ENCODE measurements around the gene TSHZ2. TPM values are rescaled to one million over a fixed set of nuclear protein-coding genes. Genes with fewer than 3 reads are reported as not detected.
"Not testable (repeated sequence)": the region's sequence is repeated elsewhere in the genome, so short reads cannot be mapped to it uniquely, and the experiment has no call there.

Gene TSHZ2
- polyA plus RNA-seq, 4 donors = 11.0 to 14.5 (median 14.3) TPM

DNA sequence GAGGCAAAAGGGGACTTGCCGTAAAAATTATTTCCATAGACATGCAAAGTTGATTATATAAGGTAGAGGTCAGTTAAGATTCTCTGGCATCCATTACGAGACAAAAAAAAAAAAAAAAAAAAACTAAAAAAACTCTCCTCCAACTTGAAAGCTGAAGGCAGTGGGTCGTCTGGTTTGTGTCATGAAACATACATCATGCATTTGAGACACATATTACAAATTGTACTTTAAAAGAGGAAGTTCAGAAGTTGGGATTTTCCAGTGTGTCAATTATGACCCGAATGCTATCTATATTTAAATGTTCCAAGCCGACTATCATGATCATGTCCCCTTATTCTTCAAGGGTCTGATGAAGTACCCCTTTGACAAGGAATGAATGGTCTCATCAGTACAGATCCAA lies 496.4 kb downstream of the TSHZ2 start:
- DNase-seq (ENCODE audit: low read depth in 4 of 4, low spot score in 2 of 4) = no peak

DNA sequence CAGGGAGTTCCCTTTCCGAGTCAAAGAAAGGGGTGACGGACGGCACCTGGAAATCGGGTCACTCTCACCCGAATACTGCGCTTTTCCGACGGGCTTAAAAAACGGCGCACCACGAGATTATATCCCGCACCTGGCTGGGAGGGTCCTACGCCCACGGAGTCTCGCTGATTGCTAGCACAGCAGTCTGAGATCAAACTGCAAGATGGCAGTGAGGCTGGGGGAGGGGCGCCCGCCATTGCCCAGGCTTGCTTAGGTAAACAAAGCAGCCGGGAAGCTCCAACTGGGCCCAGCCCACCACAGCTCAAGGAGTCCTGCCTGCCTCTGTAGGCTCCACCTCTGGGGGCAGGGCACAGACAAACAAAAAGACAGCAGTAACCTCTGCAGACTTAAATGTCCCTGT lies 500.7 kb downstream of the TSHZ2 start:
- DNase-seq (ENCODE audit: low read depth in 4 of 4, low spot score in 2 of 4) = not testable (repeated sequence)

GRCh38 chr20:53480913-53481312 lies 508.8 kb downstream of the TSHZ2 start:
- no peak for DNase-seq (ENCODE audit: low read depth in 4 of 4, low spot score in 2 of 4)

GRCh38 chr20:53487461-53488200 lies 515.5 kb downstream of the TSHZ2 start:
- no peak for DNase-seq (ENCODE audit: low read depth in 4 of 4, low spot score in 2 of 4)

- DNase-seq (ENCODE audit: low read depth in 4 of 4, low spot score in 2 of 4) = no peak
Measured at GRCh38 chr20:53488775-53489272, 516.7 kb downstream of the TSHZ2 start.

DNA sequence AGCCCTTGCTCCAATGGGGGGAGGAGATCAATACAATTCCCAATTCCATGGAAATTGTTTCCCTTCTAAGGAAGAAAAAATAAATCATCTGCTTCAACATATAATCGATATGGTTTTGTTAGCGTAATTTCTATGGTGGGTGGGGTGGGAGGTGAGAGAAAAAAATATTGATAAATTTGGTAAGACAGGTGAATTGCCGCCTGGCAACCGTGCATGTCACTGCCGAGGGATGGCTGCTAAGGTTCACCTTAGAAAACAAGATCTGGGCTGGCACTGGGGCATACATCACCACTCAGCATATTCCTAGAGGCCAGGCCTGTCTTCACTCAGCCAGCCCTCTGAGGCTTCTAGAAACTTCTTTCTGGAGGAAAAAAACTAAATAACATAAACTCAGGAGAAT lies 517.4 kb downstream of the TSHZ2 start:
- DNase-seq (ENCODE audit: low read depth in 4 of 4, low spot score in 2 of 4) = no peak

GRCh38 chr20:53490620-53491019 lies 518.5 kb downstream of the TSHZ2 start:
- DNase-seq (ENCODE audit: low read depth in 4 of 4, low spot score in 2 of 4) = no peak

GRCh38 chr20:53491462-53491861 lies 519.3 kb downstream of the TSHZ2 start:
- no peak for DNase-seq (ENCODE audit: low read depth in 4 of 4, low spot score in 2 of 4)

DNA sequence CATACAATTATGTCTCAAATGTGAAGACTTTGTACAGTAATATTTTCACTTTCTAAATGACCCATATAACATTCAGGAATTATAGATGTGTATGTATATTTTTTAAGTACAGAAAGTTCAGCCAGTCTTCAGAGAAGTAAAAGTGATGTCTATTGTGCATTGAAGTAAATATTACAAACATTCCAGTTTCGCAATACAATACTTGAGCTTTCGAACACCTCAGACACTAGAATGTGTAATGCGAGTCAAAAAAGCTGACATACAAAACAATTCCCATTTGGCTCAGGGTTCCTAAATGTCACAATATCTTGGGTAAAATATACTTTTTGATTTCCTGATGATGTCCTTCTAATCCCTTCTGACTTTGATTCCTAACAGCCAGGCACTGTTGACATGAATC lies 520.1 kb downstream of the TSHZ2 start:
- DNase-seq (ENCODE audit: low read depth in 4 of 4, low spot score in 2 of 4) = no peak

DNA sequence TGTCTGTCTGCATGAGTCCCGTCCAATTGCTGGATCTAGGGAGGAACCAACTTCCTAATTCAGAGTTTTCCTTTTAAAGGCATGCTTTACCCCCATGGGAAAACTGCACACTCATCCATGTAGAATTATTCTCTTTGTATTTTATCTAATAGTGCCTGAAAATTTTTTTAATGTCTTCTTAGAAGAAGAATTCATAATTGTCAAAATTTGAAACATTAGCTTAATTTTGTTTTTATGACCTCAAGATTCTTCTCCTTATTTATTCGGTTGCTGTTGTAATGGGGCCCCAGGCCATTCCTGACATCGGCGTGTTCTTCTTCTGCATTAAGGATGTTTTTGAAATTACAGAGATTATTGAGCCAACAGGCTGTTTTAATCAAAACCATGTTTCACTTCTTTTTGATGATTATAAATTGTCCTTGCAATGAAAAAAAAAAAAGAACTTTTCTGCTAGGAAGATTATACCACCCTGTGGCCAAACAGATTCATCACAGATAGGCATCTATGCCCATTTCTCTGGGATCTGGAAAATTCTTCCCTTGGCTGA lies 521.2 kb downstream of the TSHZ2 start:
- DNase-seq (ENCODE audit: low read depth in 4 of 4, low spot score in 2 of 4) = no peak

- DNase-seq (ENCODE audit: low read depth in 4 of 4, low spot score in 2 of 4) = no peak
Measured at GRCh38 chr20:53494753-53495152, 522.6 kb downstream of the TSHZ2 start.

DNA sequence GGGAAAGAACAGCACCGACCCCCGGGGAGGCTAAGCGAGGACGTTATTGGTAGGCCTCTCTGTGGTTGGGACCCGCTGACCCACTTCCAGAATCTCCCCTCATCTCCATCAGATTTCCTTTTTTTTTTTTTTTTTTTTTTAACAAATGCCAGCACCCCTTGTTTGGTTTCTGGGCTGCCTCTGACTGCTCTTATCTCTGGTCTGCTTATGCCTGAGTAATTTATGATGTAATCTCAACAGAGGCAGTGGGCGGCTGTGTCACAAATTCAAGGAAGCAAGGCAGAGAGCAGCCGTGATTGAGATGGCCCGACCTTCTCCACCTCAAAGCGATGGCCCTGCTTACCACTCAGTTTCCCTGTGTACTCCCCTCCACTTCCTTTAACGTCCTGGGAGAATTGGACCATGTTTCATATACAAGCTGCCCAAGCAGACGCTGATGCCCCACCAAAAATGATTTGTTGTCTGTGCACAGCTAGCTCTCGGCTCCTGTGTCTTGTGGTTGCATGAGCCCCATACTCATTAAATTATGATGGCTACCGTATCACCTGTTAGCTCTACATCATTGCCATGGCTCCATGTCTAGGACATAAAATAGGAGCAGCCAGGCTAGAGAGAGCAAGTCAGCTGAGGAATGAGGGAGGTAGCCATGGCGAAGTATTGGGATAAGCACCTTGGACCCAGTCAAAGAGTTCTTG lies 523.4 kb downstream of the TSHZ2 start:
- DNase-seq (ENCODE audit: low read depth in 4 of 4, low spot score in 2 of 4) = no peak

GRCh38 chr20:53497246-53497645 lies 525.1 kb downstream of the TSHZ2 start:
- no peak for DNase-seq (ENCODE audit: low read depth in 4 of 4, low spot score in 2 of 4)

DNA sequence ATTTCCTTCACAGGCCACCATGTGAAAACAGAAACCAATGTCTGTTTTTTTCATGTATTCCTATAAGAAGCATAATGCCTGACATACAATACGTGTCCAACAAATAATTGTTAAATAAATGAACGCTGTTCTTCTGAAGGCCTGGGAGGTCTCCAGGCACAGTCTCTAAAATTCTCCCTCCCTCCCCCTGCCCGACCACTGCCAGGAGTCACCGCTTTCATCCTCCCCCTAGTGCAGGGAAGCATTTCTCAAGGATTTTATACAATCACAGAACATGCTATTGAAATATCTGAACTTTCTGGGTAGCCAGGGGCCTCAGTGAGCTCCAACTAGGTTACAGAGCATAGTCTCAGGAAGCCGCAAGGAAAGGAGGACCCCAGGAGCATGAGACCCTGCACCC lies 526.2 kb downstream of the TSHZ2 start:
- no peak for DNase-seq (ENCODE audit: low read depth in 4 of 4, low spot score in 2 of 4)

DNA sequence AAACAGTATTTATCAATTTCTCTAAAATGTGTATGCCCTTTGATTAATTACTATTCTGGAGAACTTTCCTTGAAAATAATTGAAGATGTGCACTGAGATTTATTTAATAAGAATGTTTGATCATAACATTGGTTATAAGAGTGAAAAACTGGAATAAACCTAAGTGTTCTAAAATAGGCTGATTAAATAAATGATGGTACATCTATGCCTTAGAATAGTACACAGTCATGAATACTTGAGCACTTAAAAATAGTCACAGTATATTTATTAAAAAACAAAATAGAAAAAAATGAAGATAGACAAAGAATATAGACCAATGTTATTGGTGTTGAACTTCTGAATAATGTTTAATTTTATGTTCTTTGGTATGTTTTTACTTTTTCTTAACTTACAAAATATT lies 528.5 kb downstream of the TSHZ2 start:
- DNase-seq (ENCODE audit: low read depth in 4 of 4, low spot score in 2 of 4) = no peak

GRCh38 chr20:53502820-53503219 lies 530.7 kb downstream of the TSHZ2 start:
- DNase-seq (ENCODE audit: low read depth in 4 of 4, low spot score in 2 of 4) = no peak

GRCh38 chr20:53503517-53503919 lies 531.4 kb downstream of the TSHZ2 start:
- no peak for DNase-seq (ENCODE audit: low read depth in 4 of 4, low spot score in 2 of 4)

GRCh38 chr20:53504106-53504505 lies 531.9 kb downstream of the TSHZ2 start:
- not testable (repeated sequence) for DNase-seq (ENCODE audit: low read depth in 4 of 4, low spot score in 2 of 4)

GRCh38 chr20:53510262-53510661 lies 538.1 kb downstream of the TSHZ2 start:
- no peak for DNase-seq (ENCODE audit: low read depth in 4 of 4, low spot score in 2 of 4)

DNA sequence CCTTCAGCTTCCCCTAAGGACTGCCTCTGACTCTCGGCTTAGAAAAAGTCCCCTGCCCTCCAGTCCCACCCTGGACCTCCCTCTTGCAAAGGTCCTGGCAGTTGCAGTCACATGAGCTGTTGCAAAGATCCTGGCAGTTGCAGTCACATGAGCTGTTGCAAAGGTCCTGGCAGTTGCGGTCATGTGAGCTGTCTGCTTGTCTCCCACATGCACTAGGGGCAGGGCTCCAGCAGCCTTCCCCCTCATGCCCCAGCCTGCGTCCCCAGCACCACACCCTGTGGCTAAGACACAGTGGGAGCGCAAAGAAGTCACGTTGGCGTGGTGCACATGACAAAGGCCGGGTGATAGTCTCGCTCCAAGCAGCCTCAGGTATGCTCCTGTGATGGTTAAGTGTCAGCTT lies 538.5 kb downstream of the TSHZ2 start:
- no peak for DNase-seq (ENCODE audit: low read depth in 4 of 4, low spot score in 2 of 4)

- no peak for DNase-seq (ENCODE audit: low read depth in 4 of 4, low spot score in 2 of 4)
Measured at GRCh38 chr20:53512076-53512475, 539.9 kb downstream of the TSHZ2 start.

GRCh38 chr20:53513168-53513488 lies 541.0 kb downstream of the TSHZ2 start:
- DNase-seq (ENCODE audit: low read depth in 4 of 4, low spot score in 2 of 4) = no peak
